H54 (cell line): Measurements from ENCODE around the gene MYO15B.
A peak's percentile ranks its signal among the peaks of the same experiment; 100 is the strongest.

Source experiments
- DNase-seq: peaks from one replicate; pipeline ENCODE4 v3.0.0; 2011; ENCODE audit warnings: low spot score, mixed read lengths; ENCODE audit not compliant: insufficient read length
- FAIRE-seq: peaks from 3 replicates; lab custom pipeline; 2011; peaks lifted over from hg19 to GRCh38; lab: Jason Lieb, UNC
- POLR2A ChIP-seq: IDR thresholded peaks from 2 replicates; pipeline ENCODE4 v1.6.1; 2011; ENCODE audit warnings: low read depth, mild to moderate bottlenecking, low read length

Gene MYO15B

GRCh38 chr17:75625813-75626486, 38.4 kb downstream of the MYO15B start:
- TF ChIP-seq POLR2A: no peak
- DNase-seq: peak; percentile 67
- no peak for FAIRE-seq

- FAIRE-seq: no peak
- DNase-seq: no peak
- no peak for TF ChIP-seq POLR2A
Measured at GRCh38 chr17:75626496-75627038, 39.0 kb downstream of the MYO15B start.

GRCh38 chr17:75627094-75627493, 39.5 kb downstream of the MYO15B start:
- no peak for FAIRE-seq
- DNase-seq: no peak
- TF ChIP-seq POLR2A: no peak

GRCh38 chr17:75628425-75628824, 40.8 kb downstream of the MYO15B start:
- DNase-seq: no peak
- no peak for TF ChIP-seq POLR2A
- no peak for FAIRE-seq

- no peak for DNase-seq
- FAIRE-seq: no peak
- no peak for TF ChIP-seq POLR2A
Measured at GRCh38 chr17:75629157-75629556, 41.6 kb downstream of the MYO15B start.

- no peak for FAIRE-seq
- no peak for TF ChIP-seq POLR2A
- DNase-seq: no peak
Measured at GRCh38 chr17:75630071-75630917, 42.7 kb downstream of the MYO15B start.

GRCh38 chr17:75631353-75631752, 43.8 kb downstream of the MYO15B start:
- DNase-seq (no peak), FAIRE-seq (no peak)
- no peak for TF ChIP-seq POLR2A

- TF ChIP-seq POLR2A: no peak
- FAIRE-seq (no peak), DNase-seq (no peak)
Measured at GRCh38 chr17:75632428-75632827, 44.8 kb downstream of the MYO15B start.

- DNase-seq (peak; percentile 98), FAIRE-seq (no peak)
- no peak for TF ChIP-seq POLR2A
Measured at GRCh38 chr17:75632863-75633485, 45.4 kb downstream of the MYO15B start, which contains the start of gene SMIM5. TSS of gene SMIM5 (plus strand) at chr17:75633434. CDS start at chr17:75640202, 6,768 bp downstream.

- DNase-seq: peak; percentile 98
- FAIRE-seq: peak; percentile 55
- no peak for TF ChIP-seq POLR2A
Measured at GRCh38 chr17:75633486-75634375, 46.1 kb downstream of the MYO15B start.

- DNase-seq (no peak), FAIRE-seq (no peak)
- no peak for TF ChIP-seq POLR2A
Measured at GRCh38 chr17:75634376-75634740, 46.8 kb downstream of the MYO15B start.

GRCh38 chr17:75634754-75635609, 47.4 kb downstream of the MYO15B start:
- DNase-seq (no peak), FAIRE-seq (no peak)
- TF ChIP-seq POLR2A: no peak
